ENCODE results near the gene RELN. TPM values are rescaled to one million over a fixed set of nuclear protein-coding genes. Genes with fewer than 3 reads are reported as not detected.

Gene RELN
- total and polyA plus RNA-seq, 3 donors from 2014 or later, result 3.8 to 5.8 (median 5.2) TPM

DNA sequence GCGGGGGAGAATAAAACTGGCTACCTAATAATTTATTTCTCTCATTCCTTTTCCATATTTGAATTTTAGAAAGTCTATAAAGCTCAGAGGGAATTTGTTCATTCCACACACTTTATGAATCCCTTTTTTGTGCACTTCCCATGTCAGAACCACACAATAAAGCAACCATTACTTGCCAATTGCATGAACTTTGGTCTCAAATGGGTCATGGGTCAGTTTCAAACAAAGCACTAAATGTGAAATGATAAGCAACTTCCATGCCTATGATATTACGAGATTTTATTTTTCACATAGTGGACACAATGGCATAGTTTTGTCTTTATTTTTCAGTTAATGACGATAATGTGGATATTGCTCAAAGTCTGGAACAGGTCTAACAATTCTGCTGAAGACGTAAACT, 18.6 kb upstream of the RELN start:
- Histone ChIP-seq H3K27ac (no peak overlapping the region), H3K9me3 (no peaks in the 10 kb centered on the region), H3K4me1 (no peaks in the 10 kb centered on the region), H3K4me3 (no peak overlapping the region), H3K36me3 (ENCODE audit: low read depth, missing control alignments) (no peaks in the 10 kb centered on the region), H3K27me3 (no peaks in the 10 kb centered on the region)
- no peak for DNase-seq
- intact Hi-C loops (cut with DNase I; ENCODE audit: low total_unique reads), result no loop called here
- WGBS, 2 donors, result 88 to 91% methylated on average over 4 of the region's 4 CpGs
- no peak for TF ChIP-seq POLR2A (IDR thresholded peaks at IDR 0.05)
- TF ChIP-seq, protein P1, sequence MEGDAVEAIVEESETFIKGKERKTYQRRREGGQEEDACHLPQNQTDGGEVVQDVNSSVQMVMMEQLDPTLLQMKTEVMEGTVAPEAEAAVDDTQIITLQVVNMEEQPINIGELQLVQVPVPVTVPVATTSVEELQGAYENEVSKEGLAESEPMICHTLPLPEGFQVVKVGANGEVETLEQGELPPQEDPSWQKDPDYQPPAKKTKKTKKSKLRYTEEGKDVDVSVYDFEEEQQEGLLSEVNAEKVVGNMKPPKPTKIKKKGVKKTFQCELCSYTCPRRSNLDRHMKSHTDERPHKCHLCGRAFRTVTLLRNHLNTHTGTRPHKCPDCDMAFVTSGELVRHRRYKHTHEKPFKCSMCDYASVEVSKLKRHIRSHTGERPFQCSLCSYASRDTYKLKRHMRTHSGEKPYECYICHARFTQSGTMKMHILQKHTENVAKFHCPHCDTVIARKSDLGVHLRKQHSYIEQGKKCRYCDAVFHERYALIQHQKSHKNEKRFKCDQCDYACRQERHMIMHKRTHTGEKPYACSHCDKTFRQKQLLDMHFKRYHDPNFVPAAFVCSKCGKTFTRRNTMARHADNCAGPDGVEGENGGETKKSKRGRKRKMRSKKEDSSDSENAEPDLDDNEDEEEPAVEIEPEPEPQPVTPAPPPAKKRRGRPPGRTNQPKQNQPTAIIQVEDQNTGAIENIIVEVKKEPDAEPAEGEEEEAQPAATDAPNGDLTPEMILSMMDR (IDR thresholded peaks at IDR 0.05), result no peak

DNA sequence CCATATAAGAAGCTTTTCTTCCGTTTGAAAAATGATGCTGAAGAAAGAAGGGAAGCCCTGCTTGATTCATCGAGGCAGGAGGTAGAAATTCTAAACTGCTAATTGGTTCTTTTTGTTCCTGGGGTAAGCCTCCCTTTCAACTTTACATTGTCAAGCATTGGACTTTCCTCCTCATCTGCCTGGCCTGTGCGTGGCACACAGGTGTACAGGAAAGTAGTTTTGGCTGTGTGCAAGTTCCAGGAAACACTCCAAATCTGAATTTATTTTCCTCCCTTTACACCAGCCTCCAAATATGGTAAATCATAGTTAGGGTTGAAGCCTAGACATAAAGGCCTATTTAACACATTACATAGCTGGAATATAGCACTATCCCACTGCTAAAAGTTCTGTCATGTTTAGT, 18.2 kb upstream of the RELN start:
- Histone ChIP-seq H3K36me3 (ENCODE audit: low read depth, missing control alignments) (no peaks in the 10 kb centered on the region), H3K9me3 (no peaks in the 10 kb centered on the region), H3K27ac (no peak overlapping the region), H3K4me3 (no peak overlapping the region), H3K4me1 (no peaks in the 10 kb centered on the region), H3K27me3 (no peaks in the 10 kb centered on the region)
- intact Hi-C loops (cut with DNase I; ENCODE audit: low total_unique reads), result no loop called here
- no peak for DNase-seq
- TF ChIP-seq POLR2A (IDR thresholded peaks at IDR 0.05), result no peak
- TF ChIP-seq, protein P1 (IDR thresholded peaks at IDR 0.05), result no peak
- 77 to 89% methylated on average over 3 of the region's 3 CpGs for WGBS, 2 donors

DNA sequence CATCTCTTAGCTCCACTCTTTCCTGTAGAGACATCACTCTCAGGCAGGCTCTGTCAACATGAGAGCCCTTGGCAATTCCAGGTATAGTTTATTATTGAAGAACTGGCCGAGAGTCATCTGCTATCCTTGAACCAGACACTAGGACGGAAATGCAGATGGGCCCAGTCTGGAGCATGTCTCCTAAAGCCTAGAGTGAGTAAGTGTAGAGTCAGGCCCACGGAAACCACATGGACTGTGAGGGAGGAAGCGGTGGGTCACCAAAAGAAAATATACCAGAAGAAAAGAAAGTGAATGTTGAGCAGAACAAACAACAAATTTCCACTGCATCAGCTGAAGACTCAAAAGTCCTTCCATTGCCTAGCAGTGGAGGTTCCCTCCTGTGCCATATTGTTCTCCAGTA, 15.7 kb upstream of the RELN start:
- TF ChIP-seq, protein P1 (IDR thresholded peaks at IDR 0.05), result no peak
- TF ChIP-seq POLR2A (IDR thresholded peaks at IDR 0.05), result no peak
- intact Hi-C loops (cut with DNase I; ENCODE audit: low total_unique reads), result no loop called here
- 82 to 89% methylated on average over 4 of the region's 4 CpGs for WGBS, 2 donors
- Histone ChIP-seq H3K9me3 (no peaks in the 10 kb centered on the region), H3K4me1 (no peaks in the 10 kb centered on the region), H3K27ac (no peak overlapping the region), H3K36me3 (ENCODE audit: low read depth, missing control alignments) (no peaks in the 10 kb centered on the region), H3K27me3 (no peaks in the 10 kb centered on the region), H3K4me3 (no peak overlapping the region)
- no peak for DNase-seq

DNA sequence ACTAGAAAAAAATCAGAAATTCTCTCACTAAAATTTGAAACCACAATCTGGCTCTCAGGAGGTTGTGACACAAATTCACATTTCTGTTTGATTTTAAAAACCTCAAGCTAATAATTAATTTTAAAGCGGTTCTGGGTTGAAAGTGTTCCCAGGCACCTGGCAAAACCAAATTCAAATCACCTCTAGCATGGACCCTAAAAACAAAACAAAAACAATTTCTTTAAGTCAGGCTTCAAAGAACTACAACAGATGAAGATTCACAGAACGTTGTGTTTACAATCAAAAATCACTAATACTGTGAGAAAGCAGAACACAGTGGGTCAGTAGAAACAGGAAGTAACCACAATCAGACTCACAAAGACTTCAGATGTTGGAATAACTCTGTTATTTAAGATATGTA, 7.2 kb upstream of the RELN start:
- H3K27ac ChIP-seq, result no peak overlapping the region
- no peaks in the 10 kb centered on the region for H3K9me3 ChIP-seq
- no peak overlapping the region for H3K4me3 ChIP-seq
- no peaks in the 10 kb centered on the region for H3K4me1 ChIP-seq
- intact Hi-C loops (cut with DNase I; ENCODE audit: low total_unique reads), result no loop called here
- H3K27me3 ChIP-seq, result no peaks in the 10 kb centered on the region
- 62 to 70% methylated on average over 2 of the region's 2 CpGs for WGBS, 2 donors
- TF ChIP-seq, protein P1 (IDR thresholded peaks at IDR 0.05), result no peak
- no peak for TF ChIP-seq POLR2A (IDR thresholded peaks at IDR 0.05)
- DNase-seq, result no peak
- H3K36me3 ChIP-seq (ENCODE audit: low read depth, missing control alignments), result no peaks in the 10 kb centered on the region

DNA sequence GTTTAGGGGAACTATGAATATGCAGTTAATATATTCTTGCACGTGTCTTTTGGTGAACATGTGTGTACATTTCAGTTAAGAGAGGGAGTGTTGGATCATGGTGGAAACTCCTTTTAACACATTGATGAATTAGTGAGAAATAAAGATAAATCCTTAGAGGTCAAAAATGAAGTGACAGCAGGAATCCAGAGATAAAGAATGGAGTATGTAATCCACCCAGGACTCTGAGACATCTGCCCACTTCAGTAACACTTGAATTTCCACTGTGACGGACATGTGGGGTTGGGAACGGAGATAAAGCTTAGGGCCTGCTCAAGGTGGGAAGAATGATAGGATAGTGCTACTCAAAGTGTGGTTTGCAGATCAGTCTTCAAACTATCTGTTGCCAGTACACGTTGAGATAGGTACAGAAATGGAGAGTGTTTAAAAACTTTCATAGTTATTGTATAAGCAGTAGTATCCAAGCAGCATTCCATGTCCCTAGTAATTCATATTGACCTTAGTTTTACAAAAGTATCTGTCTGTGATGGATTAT, 6.6 kb upstream of the RELN start:
- Histone ChIP-seq H3K4me3 (no peak overlapping the region), H3K27me3 (no peaks in the 10 kb centered on the region), H3K27ac (no peak overlapping the region), H3K36me3 (ENCODE audit: low read depth, missing control alignments) (no peaks in the 10 kb centered on the region), H3K9me3 (no peaks in the 10 kb centered on the region), H3K4me1 (no peaks in the 10 kb centered on the region)
- intact Hi-C loops (cut with DNase I; ENCODE audit: low total_unique reads), result no loop called here
- no peak for TF ChIP-seq POLR2A (IDR thresholded peaks at IDR 0.05)
- TF ChIP-seq, protein P1 (IDR thresholded peaks at IDR 0.05), result no peak
- WGBS, 2 donors, result 68 to 80% methylated on average over 4 of the region's 4 CpGs
- DNase-seq, result no peak

Measured in testis (tissue), 3 donors.